ENCODE data around the gene YIF1A. TPM values are rescaled to one million over a fixed set of nuclear protein-coding genes. Genes with fewer than 3 reads are reported as not detected.

YIF1A gene
- total RNA-seq, 4 donors from 2014 or later: 39.4 to 79.3 (median 64.5) TPM

- Histone ChIP-seq H3K4me3 (peak within 1 kb of the TSS; percentile 72 to 89), H3K27ac (peak within 1 kb of the TSS; percentile 91 to 100 (median 96)), H3K36me3 (peaks cover 0 to 56% of the 10 kb centered on the region in 2 donors), H3K9me3 (no peaks in the 10 kb centered on the region), H3K4me1 (peaks cover 0 to 54% (median 22%) of the 10 kb centered on the region in 3 donors), H3K27me3 (no peaks in the 10 kb centered on the region)
- peak; percentile 39 to 55 for TF ChIP-seq POLR2A (IDR thresholded peaks at IDR 0.05)
- peak; percentile 88 for TF ChIP-seq POLR2AphosphoS5 (IDR thresholded peaks at IDR 0.05)
- TF ChIP-seq EP300 (IDR thresholded peaks at IDR 0.05): no peak
- no peak for TF ChIP-seq CTCF (IDR thresholded peaks at IDR 0.05)
- ATAC-seq: peak; percentile 91
- 0 to 1% methylated on average over 7 to 20 of the region's 64 CpGs for WGBS, 2 donors (ENCODE audit: low coverage in 1 of 2)
Observed at GRCh38 chr11:66268244-66268951, 20.5 kb downstream of the YIF1A start, which contains the start of gene RAB1B. Gene RAB1B, plus strand, starts transcription at chr11:66268639. Its CDS starts 41 bp downstream, at chr11:66268680.

DNA sequence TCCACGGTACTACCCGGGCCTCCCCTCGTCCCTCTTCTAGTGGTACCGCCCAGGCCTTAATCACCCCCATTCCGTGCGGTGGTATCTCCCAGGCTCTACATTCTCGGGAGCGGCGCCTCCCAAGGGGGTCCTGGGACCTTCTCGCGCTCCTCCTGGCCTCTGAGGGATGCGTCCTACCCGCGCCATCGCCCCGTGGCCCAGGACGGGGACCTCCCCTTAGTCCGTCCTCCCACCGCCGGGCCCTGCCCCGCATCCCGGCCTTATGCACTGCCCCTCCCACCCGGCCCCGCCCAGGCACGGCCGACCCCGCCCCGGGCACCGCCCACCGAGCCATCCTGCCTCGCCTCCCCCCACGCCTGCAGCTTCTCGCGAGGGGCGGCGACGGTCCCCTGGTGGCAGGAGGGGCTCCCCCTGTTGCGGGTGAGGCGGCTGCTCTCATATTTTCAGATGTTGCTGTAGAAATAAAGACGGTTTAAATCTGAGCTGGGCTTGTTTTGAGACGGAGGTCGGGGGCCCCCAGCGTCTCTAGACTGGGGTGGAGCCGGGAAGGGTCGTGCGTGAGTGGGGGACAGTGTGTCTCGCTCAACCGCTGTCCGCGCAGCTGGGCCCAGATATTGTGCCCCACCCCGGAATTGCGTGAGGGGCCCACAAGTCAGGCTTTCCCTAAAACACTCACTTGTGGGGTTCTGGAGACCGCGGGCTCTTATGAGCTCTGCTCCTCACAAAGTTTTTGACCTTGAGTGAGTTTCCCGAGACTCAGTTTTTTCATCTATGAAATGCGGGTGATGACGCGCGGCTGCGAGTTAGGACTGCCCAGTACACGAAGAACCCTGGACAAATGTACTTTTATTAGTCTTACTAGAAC lies 21.3 kb downstream of the YIF1A start:
- WGBS, 2 donors (ENCODE audit: low coverage in 1 of 2): 0% methylated on average over 9 to 11 of the region's 61 CpGs
- peaks cover 0 to 54% (median 22%) of the 10 kb centered on the region in 3 donors for H3K4me1 ChIP-seq
- peak; percentile 86 for ATAC-seq
- H3K9me3 ChIP-seq: no peaks in the 10 kb centered on the region
- TF ChIP-seq CTCF (IDR thresholded peaks at IDR 0.05): peak in 2 of 4 experiments; percentile 24 to 40
- peak; percentile 64 to 80 for TF ChIP-seq POLR2A (IDR thresholded peaks at IDR 0.05)
- no peak for TF ChIP-seq EP300 (IDR thresholded peaks at IDR 0.05)
- peak; percentile 87 for TF ChIP-seq POLR2AphosphoS5 (IDR thresholded peaks at IDR 0.05)
- peak overlapping the region; percentile 91 to 100 (median 96) for H3K27ac ChIP-seq
- H3K4me3 ChIP-seq: peak overlapping the region; percentile 72 to 89
- no peaks in the 10 kb centered on the region for H3K27me3 ChIP-seq
- peaks cover 0 to 56% of the 10 kb centered on the region in 2 donors for H3K36me3 ChIP-seq

DNA sequence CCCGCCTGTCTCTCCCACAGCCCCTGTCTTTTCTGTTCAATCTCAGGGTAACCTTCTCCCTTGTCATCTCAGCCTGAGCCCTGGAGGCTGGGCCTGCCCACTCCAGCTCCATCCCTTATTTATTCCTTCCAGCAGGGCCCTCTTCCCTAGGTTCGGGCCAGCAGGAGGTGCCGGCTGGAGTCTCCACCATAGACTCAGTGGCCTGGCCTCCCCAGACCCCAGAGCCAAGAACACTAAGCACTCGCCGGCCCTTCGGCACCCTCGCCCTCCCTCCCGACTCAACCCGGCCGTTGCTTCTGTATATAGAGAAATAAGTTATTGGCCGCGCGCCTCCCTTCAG lies 21.9 kb downstream of the YIF1A start:
- 0 to 5% methylated on average over 4 to 9 of the region's 13 CpGs for whole genome bisulfite sequencing, 2 donors (ENCODE audit: low coverage in 1 of 2)
- peak; percentile 5 for ATAC-seq
- peaks cover 0 to 54% (median 22%) of the 10 kb centered on the region in 3 donors for H3K4me1 ChIP-seq

DNA sequence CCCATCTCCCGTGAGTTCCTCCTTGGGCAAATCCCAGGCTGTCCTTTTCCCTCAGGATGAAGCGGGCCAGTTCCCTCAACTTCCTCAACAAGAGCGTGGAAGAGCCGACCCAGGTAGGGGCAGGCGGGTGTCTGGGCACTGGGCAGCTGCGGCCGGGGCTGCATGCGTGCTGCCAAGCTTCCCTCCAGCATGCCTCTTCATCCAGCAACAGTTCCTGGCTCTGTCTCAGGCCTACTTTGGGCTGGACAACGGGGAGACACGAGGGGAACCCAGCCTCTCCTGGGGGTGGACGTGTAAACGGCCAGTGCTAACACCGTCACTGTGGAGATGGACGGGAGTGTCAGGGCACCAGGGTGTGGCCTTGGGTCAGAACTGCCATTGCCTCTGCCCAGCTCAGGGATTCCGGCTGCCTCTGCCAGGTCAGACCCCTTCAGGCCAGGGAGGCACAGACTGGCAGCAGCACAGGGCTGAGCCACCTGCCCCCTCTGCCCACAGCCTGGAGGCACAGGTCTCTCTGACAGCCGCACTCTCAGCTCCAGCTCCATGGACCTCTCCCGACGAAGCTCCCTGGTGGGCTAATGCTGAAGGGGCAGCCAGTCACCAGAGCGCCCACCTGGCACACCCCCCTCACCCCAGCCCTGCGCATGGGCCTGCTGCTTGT lies 22.4 kb downstream of the YIF1A start:
- 20% methylated on average over 2 of the region's 20 CpGs; no CpG with 5 or more reads in 1 of the 2 donors for WGBS, 2 donors (ENCODE audit: low coverage in 1 of 2)
- peaks cover 0 to 56% of the 10 kb centered on the region in 2 donors for H3K36me3 ChIP-seq
- H3K9me3 ChIP-seq: no peaks in the 10 kb centered on the region
- TF ChIP-seq EP300 (IDR thresholded peaks at IDR 0.05): no peak
- no peak for TF ChIP-seq POLR2AphosphoS5 (IDR thresholded peaks at IDR 0.05)
- TF ChIP-seq CTCF (IDR thresholded peaks at IDR 0.05): no peak
- no peak for TF ChIP-seq POLR2A (IDR thresholded peaks at IDR 0.05)
- H3K27ac ChIP-seq: peak overlapping the region; percentile 91 to 100 (median 96)
- peaks cover 0 to 49% (median 22%) of the 10 kb centered on the region in 3 donors for H3K4me1 ChIP-seq
- no peaks in the 10 kb centered on the region for H3K27me3 ChIP-seq
- peak overlapping the region; percentile 72 to 89 for H3K4me3 ChIP-seq
- ATAC-seq: no peak

More for the DNA sequence above, 21.9 kb downstream of the YIF1A start:
- Histone ChIP-seq H3K27ac (peak overlapping the region; percentile 91 to 100 (median 96)), H3K4me3 (peak overlapping the region; percentile 72 to 89), H3K36me3 (peaks cover 0 to 56% of the 10 kb centered on the region in 2 donors), H3K27me3 (no peaks in the 10 kb centered on the region), H3K9me3 (no peaks in the 10 kb centered on the region)
- TF ChIP-seq CTCF (IDR thresholded peaks at IDR 0.05) (peak in 1 of 4 experiments; percentile 7), POLR2A (IDR thresholded peaks at IDR 0.05) (no peak), POLR2AphosphoS5 (IDR thresholded peaks at IDR 0.05) (no peak)
